AG04449 (cell line): ENCODE data around the gene FLT3.

Experiments used
- CTCF ChIA-PET: fragments of 350-600 bp; formaldehyde crosslinking; extraction: SDS; loops from one replicate; lab custom pipeline; 2021; ENCODE audit warnings: antibody characterized with exemption; lab: Yijun Ruan, JAX
- POLR2A ChIA-PET: fragments of 400-600, 350-600 bp; formaldehyde crosslinking; extraction: SDS; loops from one replicate; lab custom pipeline; 2020; ENCODE audit warnings: antibody characterized with exemption, inconsistent platforms; lab: Yijun Ruan, JAX
- DNase-seq: peaks from one replicate; pipeline ENCODE4 v3.0.0-alpha.2; 2010; ENCODE audit warnings: low read depth, low spot score
- H3K4me3 ChIP-seq: 2 replicates; pipeline ENCODE4 v1.5.1; 2011; ENCODE audit warnings: low read depth, mild to moderate bottlenecking, control low read depth, low read length
- TF ChIP-seq, protein P1 (sequence below): IDR thresholded peaks from one replicate; pipeline ENCODE4 v1.5.1; 2011; ENCODE audit warnings: mild to moderate bottlenecking, moderate library complexity, low read length, control low read depth, inconsistent platforms; ENCODE audit not compliant: insufficient read depth; ENCODE audit errors: missing control alignments

FLT3 gene

DNA sequence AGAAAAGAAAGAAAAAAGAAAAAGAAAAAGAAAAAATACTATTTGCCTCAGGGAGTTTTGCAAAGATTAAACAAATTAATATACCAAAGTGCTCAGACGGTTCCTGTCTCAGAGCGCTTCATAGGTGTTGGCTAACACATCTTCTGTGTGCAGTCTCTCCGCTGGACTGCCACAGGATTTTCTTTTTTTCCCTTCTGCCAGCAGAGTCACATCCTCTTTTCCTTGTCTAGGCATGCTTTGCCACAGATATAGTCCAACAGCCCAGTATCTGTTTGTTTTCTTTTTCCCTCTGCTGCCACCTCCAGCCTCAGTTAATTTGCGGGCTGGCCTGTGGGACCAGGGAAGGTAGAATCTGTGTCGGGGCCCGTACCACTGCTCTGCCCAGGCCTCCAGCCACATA is 108.5 kb downstream of the FLT3 start:
- ChIA-PET POLR2A (no interaction called here), CTCF (interaction anchor here (0.6 to 13.3 kb wide), 3 partner anchors 163 to 630 kb away, joined by 3 to 321 read pairs (median 5); no protein-coding TSS in a partner anchor)
- no peak overlapping the region for H3K4me3 ChIP-seq
- TF ChIP-seq, protein P1, sequence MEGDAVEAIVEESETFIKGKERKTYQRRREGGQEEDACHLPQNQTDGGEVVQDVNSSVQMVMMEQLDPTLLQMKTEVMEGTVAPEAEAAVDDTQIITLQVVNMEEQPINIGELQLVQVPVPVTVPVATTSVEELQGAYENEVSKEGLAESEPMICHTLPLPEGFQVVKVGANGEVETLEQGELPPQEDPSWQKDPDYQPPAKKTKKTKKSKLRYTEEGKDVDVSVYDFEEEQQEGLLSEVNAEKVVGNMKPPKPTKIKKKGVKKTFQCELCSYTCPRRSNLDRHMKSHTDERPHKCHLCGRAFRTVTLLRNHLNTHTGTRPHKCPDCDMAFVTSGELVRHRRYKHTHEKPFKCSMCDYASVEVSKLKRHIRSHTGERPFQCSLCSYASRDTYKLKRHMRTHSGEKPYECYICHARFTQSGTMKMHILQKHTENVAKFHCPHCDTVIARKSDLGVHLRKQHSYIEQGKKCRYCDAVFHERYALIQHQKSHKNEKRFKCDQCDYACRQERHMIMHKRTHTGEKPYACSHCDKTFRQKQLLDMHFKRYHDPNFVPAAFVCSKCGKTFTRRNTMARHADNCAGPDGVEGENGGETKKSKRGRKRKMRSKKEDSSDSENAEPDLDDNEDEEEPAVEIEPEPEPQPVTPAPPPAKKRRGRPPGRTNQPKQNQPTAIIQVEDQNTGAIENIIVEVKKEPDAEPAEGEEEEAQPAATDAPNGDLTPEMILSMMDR = no peak
- no peak for DNase-seq

DNA sequence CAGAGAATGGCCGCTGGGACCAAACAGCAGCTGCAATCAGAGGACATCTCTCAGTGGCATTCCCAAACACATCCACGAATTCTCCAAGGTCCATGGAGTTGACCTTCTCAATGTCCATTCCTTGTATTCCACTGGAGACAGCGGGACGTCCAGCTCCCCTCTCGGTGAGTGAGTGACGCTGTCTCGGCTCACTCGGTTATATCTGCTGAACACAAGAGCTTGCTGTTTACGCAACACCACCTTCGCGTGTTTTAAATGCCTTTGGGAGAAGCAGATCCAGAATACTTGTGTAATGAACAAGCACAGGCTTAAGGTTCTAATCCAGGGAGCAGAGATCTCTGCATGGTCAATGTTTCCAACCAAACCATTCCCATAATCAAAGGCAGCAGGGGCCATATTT is 111.9 kb downstream of the FLT3 start, which contains the start of gene URAD:
Gene URAD (minus strand): TSS at position 174 of the 400 bp plus-strand sequence. CDS start 56 bp downstream, at position 118.
- ChIA-PET CTCF (interaction anchor here (0.8 to 13.3 kb wide), 4 partner anchors 24 to 625 kb away, joined by 3 to 321 read pairs (median 154); no protein-coding TSS in a partner anchor), POLR2A (no interaction called here)
- H3K4me3 ChIP-seq = no peak within 1 kb of the TSS
- TF ChIP-seq, protein P1 = no peak
- DNase-seq = no peak

DNA sequence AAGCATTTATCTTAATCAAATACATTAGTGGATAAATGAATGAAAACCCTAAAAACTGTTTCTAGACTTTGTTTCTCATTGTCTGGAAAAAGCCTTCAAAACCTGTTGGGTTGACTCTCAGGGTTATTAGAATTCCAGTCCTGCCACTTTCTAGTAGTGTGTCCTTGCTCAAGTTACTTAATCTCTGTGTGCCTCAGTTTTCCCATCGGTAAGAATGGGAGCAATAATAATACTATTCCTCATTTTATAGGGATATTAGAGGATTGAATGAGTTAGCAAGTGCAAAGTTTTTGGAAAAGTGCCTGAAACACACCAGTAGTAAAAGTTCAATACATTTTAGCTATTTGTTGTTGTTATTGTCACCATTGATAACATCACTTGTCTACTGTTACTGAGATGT is 114.8 kb downstream of the FLT3 start:
- no peak for DNase-seq
- POLR2A ChIA-PET = no interaction called here
- no peak overlapping the region for H3K4me3 ChIP-seq
- CTCF ChIA-PET = interaction anchor here (1.0 to 13.3 kb wide), 17 partner anchors 8 to 1000 kb away, joined by 3 to 321 read pairs (median 24); no protein-coding TSS in a partner anchor
- TF ChIP-seq, protein P1 = no peak

DNA sequence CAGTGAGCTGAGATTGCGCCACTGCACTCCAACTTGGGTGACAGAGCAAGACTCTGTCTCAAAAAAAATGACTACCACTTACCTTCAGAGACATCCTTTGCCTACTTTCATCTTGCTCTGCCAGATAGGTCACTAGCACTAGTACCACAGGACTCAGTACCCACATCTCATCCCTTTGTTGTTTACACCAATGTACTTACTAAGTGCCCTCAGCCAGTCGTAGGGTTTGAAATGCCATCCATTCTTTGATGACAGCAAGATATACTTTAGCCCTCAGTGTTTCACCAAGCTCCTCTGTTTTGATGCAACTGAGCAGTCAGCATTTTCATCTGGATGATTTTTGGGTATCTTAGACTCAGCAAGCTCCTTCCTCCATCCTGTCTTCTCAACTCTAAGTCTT is 118.0 kb downstream of the FLT3 start:
- TF ChIP-seq, protein P1 = no peak
- H3K4me3 ChIP-seq = no peak overlapping the region
- no peak for DNase-seq
- CTCF ChIA-PET = interaction anchor here (0.9 to 13.3 kb wide), 12 partner anchors 7 to 619 kb away, joined by 3 to 321 read pairs (median 26); no protein-coding TSS in a partner anchor
- POLR2A ChIA-PET = no interaction called here

DNA sequence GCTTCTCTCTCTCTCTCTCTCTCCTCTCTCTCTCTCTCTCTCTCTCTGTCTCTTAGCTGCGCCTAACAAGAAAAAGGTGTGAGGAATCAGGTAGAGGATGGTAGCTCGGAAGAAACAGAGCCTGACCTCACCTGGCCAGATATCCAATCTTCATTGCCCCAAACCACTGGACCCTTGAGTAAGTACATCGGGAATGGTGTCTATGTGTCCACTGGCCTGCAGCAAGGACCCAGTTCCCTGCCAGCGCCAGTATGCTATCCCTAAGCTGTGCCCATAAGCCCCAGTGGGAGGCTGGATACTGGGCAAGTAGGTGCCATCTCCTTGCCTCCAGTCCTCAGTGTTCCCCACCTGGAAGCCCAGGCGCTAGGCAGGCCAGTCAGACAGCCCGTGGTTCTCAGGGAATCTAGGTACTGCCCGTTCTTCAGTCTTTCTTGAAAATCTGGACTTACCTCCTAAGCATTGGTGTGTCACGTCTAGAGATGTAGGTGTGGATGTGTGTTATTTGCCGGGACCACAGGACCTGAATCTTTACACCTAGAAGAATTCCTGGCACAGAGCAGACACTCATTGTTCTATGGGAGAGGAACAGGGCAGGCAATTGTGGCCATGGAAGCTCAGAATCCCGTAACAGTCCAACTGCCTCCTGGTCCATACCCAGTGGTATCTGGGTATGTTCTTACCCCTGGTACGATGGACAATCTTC is 119.2 kb downstream of the FLT3 start:
- TF ChIP-seq, protein P1 = no peak
- H3K4me3 ChIP-seq = no peak overlapping the region
- ChIA-PET POLR2A (no interaction called here), CTCF (interaction anchor here (0.6 to 13.3 kb wide), 7 partner anchors 9 to 618 kb away, joined by 3 to 321 read pairs (median 4); no protein-coding TSS in a partner anchor)
- no peak for DNase-seq
